A549 (cell line): Measurements from ENCODE around the gene MAGED1. TPM values are rescaled to one million over a fixed set of nuclear protein-coding genes. Genes with fewer than 3 reads are reported as not detected.

Experiments
- ATAC-seq, 2 experiments: fragments of 200-7000 bp in 1 of 2; fragments of >200 bp in 1 of 2; cut with Nextera tagmentation in 1 of 2; cut with Tn5 transposase in 1 of 2; 3 replicates each; pipeline versions ENCODE4 v1.8.0 to v1.9.1; 2018 to 2020; ENCODE audit warnings: mild to moderate bottlenecking in 1 of 2, moderate library complexity in 1 of 2
- CTCF ChIA-PET: fragments of 300-600 bp; sonication (Branson Sonifier 250); formaldehyde crosslinking; extraction: SDS; loops from one replicate; lab custom pipeline; 2021; ENCODE audit warnings: antibody characterized with exemption, inconsistent platforms; lab: Yijun Ruan, JAX
- POLR2A ChIA-PET: fragments of 350-600 bp; formaldehyde crosslinking; extraction: SDS; loops from one replicate; lab custom pipeline; 2021; ENCODE audit warnings: antibody characterized with exemption, inconsistent platforms; lab: Yijun Ruan, JAX
- DNase-seq, 2 experiments: peaks; one replicate each; pipeline versions ENCODE4 v3.0.0 to v3.0.0-alpha.2; 2011 to 2016; ENCODE audit warnings: low read depth in 1 of 2, low spot score in 1 of 2
- FAIRE-seq: peaks from 2 replicates; lab custom pipeline; 2011; peaks lifted over from hg19 to GRCh38; lab: Jason Lieb, UNC
- H3K27ac ChIP-seq, 2 experiments: fragments of >200 bp; sonication (Bioruptor Twin); formaldehyde crosslinking; 3 replicates each; pipeline ENCODE4 v1.5.1; 2016 to 2017
- H3K4me1 ChIP-seq: fragments of >200 bp; sonication (Bioruptor Twin); formaldehyde crosslinking; 3 replicates; pipeline ENCODE4 v1.6.1; 2016
- H3K4me2 ChIP-seq: fragments of >200 bp; sonication (Bioruptor Twin); formaldehyde crosslinking; 3 replicates; pipeline ENCODE4 v1.6.1; 2016
- H3K4me3 ChIP-seq: fragments of >200 bp; sonication (Bioruptor Twin); formaldehyde crosslinking; 3 replicates; pipeline ENCODE4 v1.5.1; 2016
- H3K9me3 ChIP-seq: fragments of >200 bp; sonication (Bioruptor Twin); formaldehyde crosslinking; 3 replicates; pipeline ENCODE4 v1.6.1; 2016
- ATOH8 ChIP-seq: fragments of 250-450 bp; sonication (Bioruptor Pico); IDR thresholded peaks from 2 replicates; pipeline ENCODE4 v1.5.0; 2020; ENCODE audit warnings: low read depth, mild to moderate bottlenecking, moderate library complexity
- BHLHE40 ChIP-seq: IDR thresholded peaks from 2 replicates; pipeline ENCODE4 v1.6.1; 2012; ENCODE audit warnings: low read depth, low read length, inconsistent platforms
- ELK1 ChIP-seq: fragments of 150-350 bp; IDR thresholded peaks from 2 replicates; pipeline ENCODE4 v1.6.1; 2014; ENCODE audit warnings: low read depth, mild to moderate bottlenecking, low read length
- GATA3 ChIP-seq: IDR thresholded peaks from 2 replicates; pipeline ENCODE4 v1.6.1; 2012; ENCODE audit warnings: borderline replicate concordance
- HDAC2 ChIP-seq: fragments of 200-600 bp; sonication (generic); IDR thresholded peaks from 2 replicates; pipeline ENCODE4 v1.6.1; 2016
- HES2 ChIP-seq: fragments of >200 bp; sonication (Bioruptor Twin); formaldehyde crosslinking; IDR thresholded peaks from 2 replicates; pipeline ENCODE4 v1.6.1; 2016
- HOXB5 ChIP-seq: fragments of 250-450 bp; sonication (Bioruptor Pico); IDR thresholded peaks from 2 replicates; pipeline ENCODE4 v1.5.0; 2020; ENCODE audit warnings: mild to moderate bottlenecking, moderate library complexity
- JUNB ChIP-seq: fragments of >200 bp; sonication (Bioruptor Twin); formaldehyde crosslinking; IDR thresholded peaks from 2 replicates; pipeline ENCODE4 v1.6.1; 2016
- MAFK ChIP-seq: fragments of 450-650 bp; IDR thresholded peaks from 2 replicates; pipeline ENCODE4 v1.6.1; 2014; ENCODE audit not compliant: partially characterized antibody
- MAX ChIP-seq: IDR thresholded peaks from 2 replicates; pipeline ENCODE4 v1.6.1; 2012
- NPAS2 ChIP-seq: fragments of 250-450 bp; sonication (Bioruptor Pico); IDR thresholded peaks from 2 replicates; pipeline ENCODE4 v1.8.0; 2022; ENCODE audit warnings: mild to moderate bottlenecking, moderate library complexity, borderline replicate concordance
- PHF8 ChIP-seq: fragments of 200-600 bp; sonication (generic); IDR thresholded peaks from 2 replicates; pipeline ENCODE4 v1.6.1; 2016; ENCODE audit warnings: low read depth, mild to moderate bottlenecking, antibody characterized with exemption, moderate library complexity, borderline replicate concordance
- RAD21 ChIP-seq, 2 experiments: fragments of >200 bp in 1 of 2; sonication (Bioruptor Twin) in 1 of 2; formaldehyde crosslinking in 1 of 2; IDR thresholded peaks in 1 of 2; conservative IDR thresholded peaks in 1 of 2; 2 replicates in 1 of 2; 3 replicates in 1 of 2; pipeline ENCODE4 v1.6.1; 2012 to 2018; ENCODE audit warnings: inconsistent platforms in 1 of 2
- RARB ChIP-seq: fragments of 250-450 bp; sonication (Bioruptor Pico); IDR thresholded peaks from 2 replicates; pipeline ENCODE4 v1.8.0; 2021; ENCODE audit warnings: mild to moderate bottlenecking, moderate library complexity
- RCOR1 ChIP-seq: fragments of 150-350 bp; IDR thresholded peaks from 2 replicates; pipeline ENCODE4 v1.6.1; 2014; ENCODE audit warnings: antibody characterized with exemption, low read length, low read depth
- REST ChIP-seq: fragments of 200-600 bp; sonication (generic); IDR thresholded peaks from 2 replicates; pipeline ENCODE4 v1.6.1; 2016; ENCODE audit warnings: antibody characterized with exemption, mild to moderate bottlenecking, moderate library complexity
- RNF2 ChIP-seq: fragments of 200-600 bp; sonication (generic); IDR thresholded peaks from 2 replicates; pipeline ENCODE4 v1.6.1; 2016; ENCODE audit warnings: low read depth, mild to moderate bottlenecking, antibody characterized with exemption, moderate library complexity, borderline replicate concordance
- TP53 ChIP-seq: fragments of 250-450 bp; sonication (Bioruptor Pico); IDR thresholded peaks from 2 replicates; pipeline ENCODE4 v1.5.0; 2021; ENCODE audit warnings: mild to moderate bottlenecking, moderate library complexity
- ZC3H11A ChIP-seq: fragments of 450-650 bp; IDR thresholded peaks from 2 replicates; pipeline ENCODE4 v1.6.1; 2014; ENCODE audit warnings: antibody characterized with exemption, mild to moderate bottlenecking
- ZSCAN20 ChIP-seq: fragments of 250-450 bp; sonication (Bioruptor Pico); IDR thresholded peaks from 2 replicates; pipeline ENCODE4 v1.8.0; 2022; ENCODE audit warnings: mild to moderate bottlenecking, moderate library complexity
- WGBS: methylation state at CpG from one replicate; pipeline ENCODE4 v1.1.6; 2017; ENCODE audit errors: missing lambda C conversion rate; 5-methylcytosine and 5-hydroxymethylcytosine counted together
- polyA plus RNA-seq, 4 experiments: library from polyadenylated mRNA; depleted of rRNA in 3 of 4; stranded (reverse); fragments of >200 nt; fragmentation: RNase III in 1 of 4; extraction: RNeasy Plus Mini Kit Qiagen cat#74134 plus additional on column Dnase treatment in 1 of 4; gene quantifications; 2 replicates in 3 of 4; 3 replicates in 1 of 4; pipeline ENCODE4 v1.2.3, GENCODE V29; 2011 to 2017

The MAGED1 gene
- polyA plus RNA-seq, 2 of the 4 experiments (the other 2 are of a cell fraction): 79.5 to 85.7 TPM

GRCh38 chrX:51857159-51857733 is 36.2 kb upstream of the MAGED1 start:
- ChIA-PET POLR2A (no interaction called here), CTCF (no interaction called here)
- FAIRE-seq (peak; percentile 88), DNase-seq (no peak), ATAC-seq (no peak)
- Histone ChIP-seq H3K4me1 (no peaks in the 10 kb centered on the region), H3K4me2 (no peak overlapping the region), H3K9me3 (peaks cover 38% of the 10 kb centered on the region), H3K4me3 (no peak overlapping the region), H3K27ac (no peak overlapping the region)
- TF ChIP-seq HDAC2 (no peak), TP53 (CRISPR knock-in tag) (no peak), RARB (CRISPR knock-in tag) (no peak), GATA3 (no peak), ZC3H11A (no peak), MAX (no peak), REST (no peak), ELK1 (no peak), PHF8 (no peak), HES2 (no peak), MAFK (no peak), ATOH8 (no peak), RNF2 (no peak), JUNB (no peak), BHLHE40 (no peak), RCOR1 (no peak), NPAS2 (CRISPR knock-in tag) (no peak), HOXB5 (no peak)
- WGBS: 96% methylated on average over 1 of the region's 1 CpG

- no peaks in the 10 kb centered on the region for H3K4me1 ChIP-seq
- TF ChIP-seq ZSCAN20 (CRISPR knock-in tag) (no peak), RAD21 (conservative IDR thresholded peaks at IDR 0.05 in 1 of 2, IDR thresholded peaks at IDR 0.05 in 1 of 2) (peak in 1 of 2 experiments; percentile 13; a peak in 1 of 5 replicates)
- peaks cover 41% of the 10 kb centered on the region for H3K9me3 ChIP-seq
- 27% methylated on average over 2 of the region's 2 CpGs for WGBS
- ChIA-PET CTCF (no interaction called here), POLR2A (no interaction called here)
- no peak for FAIRE-seq
- no peak overlapping the region for H3K4me3 ChIP-seq
- H3K4me2 ChIP-seq: no peak overlapping the region
- ATAC-seq: no peak
- peak in 1 of 2 experiments; percentile 25 for DNase-seq
- no peak overlapping the region for H3K27ac ChIP-seq
These were observed 32.7 kb upstream of the MAGED1 start for GRCh38 chrX:51860679-51861078.
